HEK293 (cell line): ENCODE results near the gene TNIK.

Experiments used
- CTCF ChIA-PET: fragments of 350-600 bp; formaldehyde crosslinking; extraction: SDS; loops from one replicate; lab custom pipeline; 2021; ENCODE audit warnings: antibody characterized with exemption; lab: Yijun Ruan, JAX
- POLR2A ChIA-PET: fragments of 300-600 bp; formaldehyde crosslinking; extraction: SDS; loops from one replicate; lab custom pipeline; 2020; ENCODE audit warnings: antibody characterized with exemption, inconsistent platforms; lab: Yijun Ruan, JAX
- H3K27ac ChIP-seq: fragments of 200-500 bp; sonication (Bioruptor generic); 2 replicates; pipeline ENCODE4 v1.5.1; 2014; ENCODE audit warnings: low read depth, low read length, control low read depth, inconsistent platforms; ENCODE audit errors: extremely low read depth
- H3K36me3 ChIP-seq, 2 experiments: fragments of 200-500 bp in 1 of 2; sonication (Bioruptor generic) in 1 of 2; 1 replicate in 1 of 2; 2 replicates in 1 of 2; pipeline ENCODE4 v1.5.1; 2014 to 2017; ENCODE audit warnings: inconsistent platforms in 2 of 2, low read length in 2 of 2; ENCODE audit not compliant: control insufficient read depth in 2 of 2, insufficient read depth in 1 of 2
- H3K4me1 ChIP-seq: fragments of 200-500 bp; sonication (Bioruptor generic); 2 replicates; pipeline ENCODE4 v1.5.1; 2014; ENCODE audit warnings: mild to moderate bottlenecking, low read length, inconsistent platforms; ENCODE audit not compliant: control insufficient read depth, insufficient read depth
- H3K4me3 ChIP-seq: 2 replicates; pipeline ENCODE4 v1.5.1; 2011; ENCODE audit warnings: low read depth, mild to moderate bottlenecking, control low read depth, low read length, moderate library complexity
- H3K9me3 ChIP-seq: fragments of 200-500 bp; sonication (Bioruptor generic); 2 replicates; pipeline ENCODE4 v1.5.1; 2014; ENCODE audit warnings: low read depth, low read length, inconsistent platforms; ENCODE audit not compliant: control insufficient read depth, insufficient read depth
- GLI4 ChIP-seq: fragments of 450-650 bp; formaldehyde crosslinking; IDR thresholded peaks from 2 replicates; pipeline ENCODE4 v1.5.1; 2016; ENCODE audit warnings: missing biosample characterization, missing genetic modification characterization
- SCRT1 ChIP-seq: fragments of 450-650 bp; formaldehyde crosslinking; IDR thresholded peaks from 2 replicates; pipeline ENCODE4 v1.5.1; 2016; ENCODE audit warnings: missing biosample characterization, missing genetic modification characterization, borderline replicate concordance
- SCRT2 ChIP-seq: fragments of 450-650 bp; formaldehyde crosslinking; IDR thresholded peaks from 2 replicates; pipeline ENCODE4 v1.5.1; 2016; ENCODE audit warnings: missing biosample characterization, missing genetic modification characterization
- SP2 ChIP-seq: fragments of 450-650 bp; formaldehyde crosslinking; IDR thresholded peaks from 2 replicates; pipeline ENCODE4 v1.5.1; 2016; ENCODE audit warnings: missing biosample characterization, missing genetic modification characterization
- ZBTB17 ChIP-seq: fragments of 450-650 bp; formaldehyde crosslinking; IDR thresholded peaks from 2 replicates; pipeline ENCODE4 v1.5.1; 2016; ENCODE audit warnings: missing biosample characterization, missing genetic modification characterization
- ZBTB20 ChIP-seq: fragments of 450-650 bp; formaldehyde crosslinking; IDR thresholded peaks from 2 replicates; pipeline ENCODE4 v1.5.1; 2016; ENCODE audit warnings: missing biosample characterization, missing genetic modification characterization
- ZNF202 ChIP-seq: fragments of 450-650 bp; formaldehyde crosslinking; IDR thresholded peaks from 2 replicates; pipeline ENCODE4 v1.5.1; 2016; ENCODE audit warnings: missing biosample characterization, missing genetic modification characterization, borderline replicate concordance
- ZNF48 ChIP-seq: fragments of 450-650 bp; formaldehyde crosslinking; IDR thresholded peaks from 2 replicates; pipeline ENCODE4 v1.5.1; 2016; ENCODE audit warnings: missing biosample characterization, missing genetic modification characterization
- ZNF521 ChIP-seq: fragments of 450-650 bp; formaldehyde crosslinking; IDR thresholded peaks from 2 replicates; pipeline ENCODE4 v1.5.1; 2017; ENCODE audit warnings: missing biosample characterization, mild to moderate bottlenecking, missing genetic modification characterization
- ZNF548 ChIP-seq: fragments of 450-650 bp; formaldehyde crosslinking; IDR thresholded peaks from 2 replicates; pipeline ENCODE4 v1.5.1; 2016; ENCODE audit warnings: missing biosample characterization, missing genetic modification characterization
- ZNF621 ChIP-seq: fragments of 450-650 bp; formaldehyde crosslinking; IDR thresholded peaks from 2 replicates; pipeline ENCODE4 v1.5.1; 2017; ENCODE audit warnings: missing biosample characterization, missing genetic modification characterization
- ZNF677 ChIP-seq: fragments of 450-650 bp; IDR thresholded peaks from 2 replicates; pipeline ENCODE4 v1.5.0; 2018; ENCODE audit warnings: missing biosample characterization, mild to moderate bottlenecking, missing genetic modification characterization, moderate library complexity
- ZSCAN16 ChIP-seq: fragments of 450-650 bp; formaldehyde crosslinking; IDR thresholded peaks from 2 replicates; pipeline ENCODE4 v1.5.1; 2016; ENCODE audit warnings: missing biosample characterization, missing genetic modification characterization
- ZXDB ChIP-seq: fragments of 450-650 bp; formaldehyde crosslinking; IDR thresholded peaks from 2 replicates; pipeline ENCODE4 v1.5.1; 2016; ENCODE audit warnings: missing biosample characterization, missing genetic modification characterization
- TF ChIP-seq, protein P1 (sequence below): sonication (generic); formaldehyde crosslinking; IDR thresholded peaks from 2 replicates; pipeline ENCODE4 v1.8.1; 2022; ENCODE audit warnings: mild to moderate bottlenecking, moderate library complexity, missing genetic modification reagents
- TF ChIP-seq, protein P2 (sequence below): fragments of 450-650 bp; formaldehyde crosslinking; IDR thresholded peaks from 2 replicates; pipeline ENCODE4 v1.5.1; 2016; ENCODE audit warnings: missing biosample characterization, missing genetic modification characterization
- TF ChIP-seq, protein P3 (sequence below): fragments of 450-650 bp; formaldehyde crosslinking; IDR thresholded peaks from 2 replicates; pipeline ENCODE4 v1.5.1; 2016; ENCODE audit warnings: missing biosample characterization, missing genetic modification characterization
- TF ChIP-seq, protein P4 (sequence below): fragments of 450-650 bp; formaldehyde crosslinking; IDR thresholded peaks from 2 replicates; pipeline ENCODE4 v1.5.1; 2016; ENCODE audit warnings: missing biosample characterization, missing genetic modification characterization
- TF ChIP-seq, protein P5 (sequence below): fragments of 450-650 bp; formaldehyde crosslinking; IDR thresholded peaks from 2 replicates; pipeline ENCODE4 v1.5.1; 2016; ENCODE audit warnings: missing biosample characterization, missing genetic modification characterization
- TF ChIP-seq, protein P6 (sequence below): fragments of 450-650 bp; formaldehyde crosslinking; IDR thresholded peaks from 2 replicates; pipeline ENCODE4 v1.5.1; 2016; ENCODE audit warnings: missing biosample characterization, missing genetic modification characterization
- TF ChIP-seq, protein P7 (sequence below): fragments of 450-650 bp; formaldehyde crosslinking; IDR thresholded peaks from 2 replicates; pipeline ENCODE4 v1.5.1; 2016; ENCODE audit warnings: missing biosample characterization, missing genetic modification characterization

Gene TNIK

DNA sequence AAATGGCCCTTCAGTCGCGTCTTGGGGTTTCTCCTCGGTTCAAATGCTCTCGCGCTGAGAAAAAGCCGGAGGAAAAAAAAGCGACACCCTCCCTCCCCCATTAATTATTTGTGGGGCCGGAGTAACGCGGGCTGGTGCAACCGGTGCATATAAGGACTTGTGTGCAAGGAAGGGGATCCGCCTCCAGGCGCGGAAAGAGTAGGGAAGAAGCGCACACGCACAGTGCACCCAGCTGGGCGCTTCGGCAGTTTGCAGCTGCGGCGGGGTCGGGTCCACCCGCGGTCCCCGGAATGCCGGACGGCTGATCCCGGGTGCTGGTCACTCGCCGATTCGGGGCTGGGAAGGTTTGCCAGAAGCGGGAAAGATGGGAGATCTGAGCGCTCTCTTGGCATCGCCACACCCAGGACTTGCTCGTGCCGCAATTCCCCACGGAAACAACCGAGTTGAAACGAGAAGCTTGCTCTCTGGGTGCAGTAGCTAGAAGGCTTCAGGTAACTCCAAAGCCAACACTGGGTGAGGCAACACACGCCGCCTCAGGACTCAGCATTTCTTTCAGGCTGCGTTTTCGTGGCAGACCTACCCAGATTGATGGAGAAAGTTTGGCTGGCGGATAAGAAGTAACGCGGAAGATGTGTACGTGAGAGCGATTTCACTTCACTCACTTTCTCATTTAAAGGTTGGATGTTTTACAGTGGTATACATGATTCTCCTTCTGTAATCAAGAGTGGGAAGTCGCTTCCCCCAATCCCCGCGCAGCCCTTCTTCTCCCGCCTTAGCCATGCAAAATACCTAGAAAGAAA is 720 bp upstream of the TNIK start (continued):
- TF ChIP-seq, protein P1, sequence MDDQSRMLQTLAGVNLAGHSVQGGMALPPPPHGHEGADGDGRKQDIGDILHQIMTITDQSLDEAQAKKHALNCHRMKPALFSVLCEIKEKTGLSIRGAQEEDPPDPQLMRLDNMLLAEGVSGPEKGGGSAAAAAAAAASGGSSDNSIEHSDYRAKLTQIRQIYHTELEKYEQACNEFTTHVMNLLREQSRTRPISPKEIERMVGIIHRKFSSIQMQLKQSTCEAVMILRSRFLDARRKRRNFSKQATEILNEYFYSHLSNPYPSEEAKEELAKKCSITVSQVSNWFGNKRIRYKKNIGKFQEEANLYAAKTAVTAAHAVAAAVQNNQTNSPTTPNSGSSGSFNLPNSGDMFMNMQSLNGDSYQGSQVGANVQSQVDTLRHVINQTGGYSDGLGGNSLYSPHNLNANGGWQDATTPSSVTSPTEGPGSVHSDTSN (CRISPR knock-in tag), result peak; percentile 59; the same call in 1 of the 2 replicates
- TF ChIP-seq, protein P2, sequence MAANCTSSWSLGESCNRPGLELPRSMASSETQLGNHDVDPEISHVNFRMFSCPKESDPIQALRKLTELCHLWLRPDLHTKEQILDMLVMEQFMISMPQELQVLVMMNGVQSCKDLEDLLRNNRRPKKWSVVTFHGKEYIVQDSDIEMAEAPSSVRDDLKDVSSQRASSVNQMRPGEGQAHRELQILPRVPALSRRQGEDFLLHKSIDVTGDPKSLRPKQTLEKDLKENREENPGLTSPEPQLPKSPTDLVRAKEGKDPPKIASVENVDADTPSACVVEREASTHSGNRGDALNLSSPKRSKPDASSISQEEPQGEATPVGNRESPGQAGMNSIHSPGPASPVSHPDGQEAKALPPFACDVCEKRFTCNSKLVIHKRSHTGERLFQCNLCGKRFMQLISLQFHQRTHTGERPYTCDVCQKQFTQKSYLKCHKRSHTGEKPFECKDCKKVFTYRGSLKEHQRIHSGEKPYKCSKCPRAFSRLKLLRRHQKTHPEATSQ (tag by site-specific recombination), result no peak
- no peak for TF ChIP-seq ZNF202 (tag by site-specific recombination)
- TF ChIP-seq, protein P3, sequence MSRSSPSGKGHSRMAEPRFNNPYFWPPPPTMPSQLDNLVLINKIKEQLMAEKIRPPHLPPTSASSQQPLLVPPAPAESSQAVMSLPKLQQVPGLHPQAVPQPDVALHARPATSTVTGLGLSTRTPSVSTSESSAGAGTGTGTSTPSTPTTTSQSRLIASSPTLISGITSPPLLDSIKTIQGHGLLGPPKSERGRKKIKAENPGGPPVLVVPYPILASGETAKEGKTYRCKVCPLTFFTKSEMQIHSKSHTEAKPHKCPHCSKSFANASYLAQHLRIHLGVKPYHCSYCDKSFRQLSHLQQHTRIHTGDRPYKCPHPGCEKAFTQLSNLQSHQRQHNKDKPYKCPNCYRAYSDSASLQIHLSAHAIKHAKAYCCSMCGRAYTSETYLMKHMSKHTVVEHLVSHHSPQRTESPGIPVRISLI (tag by site-specific recombination), result 0 out of 2 replicates have a peak, but pooled peaks have one; percentile 62
- peak; percentile 98 for TF ChIP-seq ZBTB20 (tag by site-specific recombination)
- TF ChIP-seq SCRT1 (tag by site-specific recombination), result 0 out of 2 replicates have a peak, but pooled peaks have one; percentile 34
- TF ChIP-seq ZNF48, result no peak
- TF ChIP-seq ZSCAN16 (tag by site-specific recombination), result no peak
- 0 out of 2 replicates have a peak, but pooled peaks have one; percentile 51 for TF ChIP-seq ZNF677 (tag by site-specific recombination)
- TF ChIP-seq ZNF521 (tag by site-specific recombination), result no peak
- peak; percentile 89 for TF ChIP-seq SCRT2 (tag by site-specific recombination)
- TF ChIP-seq GLI4 (tag by site-specific recombination), result no peak
- TF ChIP-seq, protein P4, sequence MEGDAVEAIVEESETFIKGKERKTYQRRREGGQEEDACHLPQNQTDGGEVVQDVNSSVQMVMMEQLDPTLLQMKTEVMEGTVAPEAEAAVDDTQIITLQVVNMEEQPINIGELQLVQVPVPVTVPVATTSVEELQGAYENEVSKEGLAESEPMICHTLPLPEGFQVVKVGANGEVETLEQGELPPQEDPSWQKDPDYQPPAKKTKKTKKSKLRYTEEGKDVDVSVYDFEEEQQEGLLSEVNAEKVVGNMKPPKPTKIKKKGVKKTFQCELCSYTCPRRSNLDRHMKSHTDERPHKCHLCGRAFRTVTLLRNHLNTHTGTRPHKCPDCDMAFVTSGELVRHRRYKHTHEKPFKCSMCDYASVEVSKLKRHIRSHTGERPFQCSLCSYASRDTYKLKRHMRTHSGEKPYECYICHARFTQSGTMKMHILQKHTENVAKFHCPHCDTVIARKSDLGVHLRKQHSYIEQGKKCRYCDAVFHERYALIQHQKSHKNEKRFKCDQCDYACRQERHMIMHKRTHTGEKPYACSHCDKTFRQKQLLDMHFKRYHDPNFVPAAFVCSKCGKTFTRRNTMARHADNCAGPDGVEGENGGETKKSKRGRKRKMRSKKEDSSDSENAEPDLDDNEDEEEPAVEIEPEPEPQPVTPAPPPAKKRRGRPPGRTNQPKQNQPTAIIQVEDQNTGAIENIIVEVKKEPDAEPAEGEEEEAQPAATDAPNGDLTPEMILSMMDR (tag by site-specific recombination), result peak; percentile 57
- TF ChIP-seq ZBTB17 (tag by site-specific recombination), result peak; percentile 94
- no peak for TF ChIP-seq ZNF548 (tag by site-specific recombination)

DNA sequence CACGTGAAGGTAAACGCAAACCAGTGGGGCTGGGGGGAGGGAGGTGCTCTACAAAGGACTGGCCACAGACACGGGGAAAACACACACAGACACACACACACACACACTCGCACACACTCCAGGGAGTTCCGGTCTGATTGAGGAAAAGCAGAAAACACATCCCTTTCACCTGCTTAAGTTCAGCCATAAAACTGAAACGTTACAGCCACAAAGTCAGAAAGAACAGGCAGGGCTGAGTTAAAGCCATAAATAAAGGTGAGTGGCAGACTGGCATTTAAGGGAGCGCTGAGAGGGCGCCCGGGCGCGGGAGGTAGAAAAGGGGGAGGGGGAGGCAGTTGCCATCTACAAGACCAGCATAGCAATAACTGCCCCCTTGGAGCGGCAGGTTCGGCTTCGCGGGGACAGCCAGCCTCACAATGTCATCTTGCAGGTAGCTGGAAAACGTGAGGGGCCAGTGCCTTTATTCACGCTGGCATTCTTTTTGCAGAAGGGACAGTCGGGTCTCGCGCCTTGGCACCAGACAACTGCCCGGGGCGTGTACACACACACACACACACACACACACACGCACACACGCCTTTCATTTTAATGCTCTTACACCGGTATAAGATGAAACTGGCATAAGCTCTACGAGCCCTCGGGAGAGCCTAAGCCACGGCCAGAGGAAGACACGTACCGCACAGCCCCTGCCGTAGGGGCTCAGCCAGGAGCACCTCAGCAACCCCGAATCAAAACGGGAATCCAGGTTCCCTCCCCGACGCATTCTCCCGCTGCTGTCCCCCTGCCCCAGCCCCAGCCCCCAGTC is 866 bp downstream of the TNIK start:
- ChIA-PET CTCF (interaction anchor here (0.6 kb wide), 1 partner anchor 130 kb away, joined by 4 read pairs; no protein-coding TSS in a partner anchor), POLR2A (interaction anchor here (0.6 to 1.1 kb wide), 3 partner anchors 13 to 266 kb away, joined by 3 read pairs; no protein-coding TSS in a partner anchor)
- TF ChIP-seq SP2 (tag by site-specific recombination), result peak; percentile 50
- no peak for TF ChIP-seq ZNF621 (tag by site-specific recombination)
- TF ChIP-seq, protein P5, sequence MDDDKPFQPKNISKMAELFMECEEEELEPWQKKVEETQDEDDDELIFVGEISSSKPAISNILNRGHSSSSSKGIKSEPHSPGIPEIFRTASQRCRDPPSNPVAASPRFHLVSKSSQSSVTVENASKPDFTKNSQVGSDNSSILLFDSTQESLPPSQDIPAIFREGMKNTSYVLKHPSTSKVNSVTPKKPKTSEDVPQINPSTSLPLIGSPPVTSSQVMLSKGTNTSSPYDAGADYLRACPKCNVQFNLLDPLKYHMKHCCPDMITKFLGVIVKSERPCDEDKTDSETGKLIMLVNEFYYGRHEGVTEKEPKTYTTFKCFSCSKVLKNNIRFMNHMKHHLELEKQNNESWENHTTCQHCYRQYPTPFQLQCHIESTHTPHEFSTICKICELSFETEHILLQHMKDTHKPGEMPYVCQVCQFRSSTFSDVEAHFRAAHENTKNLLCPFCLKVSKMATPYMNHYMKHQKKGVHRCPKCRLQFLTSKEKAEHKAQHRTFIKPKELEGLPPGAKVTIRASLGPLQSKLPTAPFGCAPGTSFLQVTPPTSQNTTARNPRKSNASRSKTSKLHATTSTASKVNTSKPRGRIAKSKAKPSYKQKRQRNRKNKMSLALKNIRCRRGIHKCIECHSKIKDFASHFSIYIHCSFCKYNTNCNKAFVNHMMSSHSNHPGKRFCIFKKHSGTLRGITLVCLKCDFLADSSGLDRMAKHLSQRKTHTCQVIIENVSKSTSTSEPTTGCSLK (tag by site-specific recombination), result no peak
- TF ChIP-seq, protein P6, sequence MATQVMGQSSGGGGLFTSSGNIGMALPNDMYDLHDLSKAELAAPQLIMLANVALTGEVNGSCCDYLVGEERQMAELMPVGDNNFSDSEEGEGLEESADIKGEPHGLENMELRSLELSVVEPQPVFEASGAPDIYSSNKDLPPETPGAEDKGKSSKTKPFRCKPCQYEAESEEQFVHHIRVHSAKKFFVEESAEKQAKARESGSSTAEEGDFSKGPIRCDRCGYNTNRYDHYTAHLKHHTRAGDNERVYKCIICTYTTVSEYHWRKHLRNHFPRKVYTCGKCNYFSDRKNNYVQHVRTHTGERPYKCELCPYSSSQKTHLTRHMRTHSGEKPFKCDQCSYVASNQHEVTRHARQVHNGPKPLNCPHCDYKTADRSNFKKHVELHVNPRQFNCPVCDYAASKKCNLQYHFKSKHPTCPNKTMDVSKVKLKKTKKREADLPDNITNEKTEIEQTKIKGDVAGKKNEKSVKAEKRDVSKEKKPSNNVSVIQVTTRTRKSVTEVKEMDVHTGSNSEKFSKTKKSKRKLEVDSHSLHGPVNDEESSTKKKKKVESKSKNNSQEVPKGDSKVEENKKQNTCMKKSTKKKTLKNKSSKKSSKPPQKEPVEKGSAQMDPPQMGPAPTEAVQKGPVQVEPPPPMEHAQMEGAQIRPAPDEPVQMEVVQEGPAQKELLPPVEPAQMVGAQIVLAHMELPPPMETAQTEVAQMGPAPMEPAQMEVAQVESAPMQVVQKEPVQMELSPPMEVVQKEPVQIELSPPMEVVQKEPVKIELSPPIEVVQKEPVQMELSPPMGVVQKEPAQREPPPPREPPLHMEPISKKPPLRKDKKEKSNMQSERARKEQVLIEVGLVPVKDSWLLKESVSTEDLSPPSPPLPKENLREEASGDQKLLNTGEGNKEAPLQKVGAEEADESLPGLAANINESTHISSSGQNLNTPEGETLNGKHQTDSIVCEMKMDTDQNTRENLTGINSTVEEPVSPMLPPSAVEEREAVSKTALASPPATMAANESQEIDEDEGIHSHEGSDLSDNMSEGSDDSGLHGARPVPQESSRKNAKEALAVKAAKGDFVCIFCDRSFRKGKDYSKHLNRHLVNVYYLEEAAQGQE (tag by site-specific recombination), result 0 out of 2 replicates have a peak, but pooled peaks have one; percentile 10
- TF ChIP-seq ZXDB (tag by site-specific recombination), result peak; percentile 48
- TF ChIP-seq, protein P7, sequence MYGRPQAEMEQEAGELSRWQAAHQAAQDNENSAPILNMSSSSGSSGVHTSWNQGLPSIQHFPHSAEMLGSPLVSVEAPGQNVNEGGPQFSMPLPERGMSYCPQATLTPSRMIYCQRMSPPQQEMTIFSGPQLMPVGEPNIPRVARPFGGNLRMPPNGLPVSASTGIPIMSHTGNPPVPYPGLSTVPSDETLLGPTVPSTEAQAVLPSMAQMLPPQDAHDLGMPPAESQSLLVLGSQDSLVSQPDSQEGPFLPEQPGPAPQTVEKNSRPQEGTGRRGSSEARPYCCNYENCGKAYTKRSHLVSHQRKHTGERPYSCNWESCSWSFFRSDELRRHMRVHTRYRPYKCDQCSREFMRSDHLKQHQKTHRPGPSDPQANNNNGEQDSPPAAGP, result peak; percentile 25; the same call in 1 of the 2 replicates

More for the DNA sequence above, 866 bp downstream of the TNIK start:
- peak overlapping the region; percentile 65; the same call in 1 of the 2 replicates for H3K27ac ChIP-seq
- no peaks in the 10 kb centered on the region for H3K36me3 ChIP-seq
- H3K4me1 ChIP-seq, result no peaks in the 10 kb centered on the region
- H3K9me3 ChIP-seq, result no peaks in the 10 kb centered on the region
- peak overlapping the region; percentile 81 for H3K4me3 ChIP-seq
